ENCODE measurements around the gene NUMB. TPM values are rescaled to one million over a fixed set of nuclear protein-coding genes. Genes with fewer than 3 reads are reported as not detected.

NUMB gene
- total RNA-seq, 1 experiment from 2014 or later = 46.5 TPM

DNA sequence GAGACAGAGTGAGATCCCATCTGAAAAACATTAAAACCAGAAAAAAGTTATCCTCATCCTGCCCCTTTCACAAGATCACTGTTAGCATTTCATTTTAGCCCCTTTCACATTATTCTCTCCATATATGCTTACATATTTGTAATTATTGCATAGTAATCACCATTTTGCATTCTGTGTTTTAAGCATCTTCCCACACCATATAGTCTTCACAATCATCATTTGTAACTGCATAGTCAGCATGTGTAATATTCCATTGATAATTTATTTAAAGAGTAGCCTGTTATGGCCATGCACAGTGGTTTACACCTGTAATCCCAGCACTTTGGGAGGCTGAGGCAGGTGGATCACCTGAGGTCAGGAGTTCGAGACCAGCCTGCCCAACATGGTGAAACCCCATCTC lies 209.2 kb downstream of the NUMB start:
- Histone ChIP-seq H3K9me3 (ENCODE audit: control insufficient read depth, low read depth, low read length) (no peaks in the 10 kb centered on the region), H2BK5ac (ENCODE audit: insufficient read length, low read length) (no peak overlapping the region), H3K23ac (ENCODE audit: insufficient read length, low read depth, low read length) (no peak overlapping the region), H3K14ac (ENCODE audit: insufficient read depth, low read length) (no peak overlapping the region), H3K4me1 (ENCODE audit: insufficient read depth, low read length) (no peaks in the 10 kb centered on the region), H4K8ac (replicated peaks; ENCODE audit: insufficient read length, low read depth, low read length) (no peak overlapping the region), H3K18ac (ENCODE audit: insufficient read length, low read depth, low read length) (no peak overlapping the region), H3T11ph (ENCODE audit: low read length) (no peak overlapping the region), H3K9ac (ENCODE audit: extremely low read depth, insufficient read length, low read length) (no peak overlapping the region), H3K79me1 (ENCODE audit: insufficient read depth, low read depth, low read length, poor library complexity, severe bottlenecking) (no peaks in the 10 kb centered on the region), H2AK5ac (ENCODE audit: insufficient read length, low read length) (no peak overlapping the region), H3K23me2 (ENCODE audit: insufficient read length, low read depth, low read length, poor library complexity, severe bottlenecking) (no peaks in the 10 kb centered on the region), H3K4me2 (ENCODE audit: insufficient read depth, insufficient read length, low read length) (no peak overlapping the region), H2AFZ (ENCODE audit: low read length) (no peak overlapping the region), H3K4ac (ENCODE audit: low read depth, low read length) (no peak overlapping the region), H3K27ac (ENCODE audit: insufficient read length, low read depth, low read length) (no peak overlapping the region), H2BK20ac (ENCODE audit: low read depth, low read length, poor library complexity, severe bottlenecking) (no peak overlapping the region), H4K20me1 (ENCODE audit: control insufficient read depth, insufficient read depth, insufficient read length) (no peaks in the 10 kb centered on the region), H3K27me3 (ENCODE audit: insufficient read depth, low read length) (no peaks in the 10 kb centered on the region), H3K79me2 (ENCODE audit: insufficient read depth, low read length) (no peaks in the 10 kb centered on the region), H3K56ac (ENCODE audit: insufficient read length, low read depth, low read length) (no peak overlapping the region), H2BK120ac (ENCODE audit: low read depth, low read length, poor library complexity, severe bottlenecking) (no peak overlapping the region), H2BK15ac (ENCODE audit: low read depth, low read length) (no peak overlapping the region), H4K91ac (ENCODE audit: insufficient read length, low read depth, low read length) (no peak overlapping the region), H2BK12ac (ENCODE audit: insufficient read length, low read depth, low read length) (no peak overlapping the region), H4K5ac (ENCODE audit: insufficient read length, low read depth, low read length) (no peak overlapping the region)
- no peak for DNase-seq
- WGBS (ENCODE audit: extremely low coverage, insufficient read length, low lambda C conversion rate) = no CpG with 5 or more reads among the region's 1 CpG
- H3K36me3 Mint-ChIP-seq (ENCODE audit: insufficient read depth in 1 of 3, low read depth in 3 of 3) = peaks cover 0 to 7% (median 3%) of the 10 kb centered on the region in 3 experiments; a peak in 3 of 7 replicates
- no peak overlapping the region; a peak in 1 of 7 replicates for H3K27ac Mint-ChIP-seq
- 0 out of 4 replicates have a peak, but pooled peaks cover 0 to 4% of the 10 kb centered on the region in 2 experiments for H3K4me1 Mint-ChIP-seq
- no peaks in the 10 kb centered on the region; a peak in 1 of 5 replicates for H3K9me3 Mint-ChIP-seq
- H3K27me3 Mint-ChIP-seq (ENCODE audit: low read depth) = no peaks in the 10 kb centered on the region; the same call in 1 of the 2 replicates
- TF ChIP-seq, protein P1, sequence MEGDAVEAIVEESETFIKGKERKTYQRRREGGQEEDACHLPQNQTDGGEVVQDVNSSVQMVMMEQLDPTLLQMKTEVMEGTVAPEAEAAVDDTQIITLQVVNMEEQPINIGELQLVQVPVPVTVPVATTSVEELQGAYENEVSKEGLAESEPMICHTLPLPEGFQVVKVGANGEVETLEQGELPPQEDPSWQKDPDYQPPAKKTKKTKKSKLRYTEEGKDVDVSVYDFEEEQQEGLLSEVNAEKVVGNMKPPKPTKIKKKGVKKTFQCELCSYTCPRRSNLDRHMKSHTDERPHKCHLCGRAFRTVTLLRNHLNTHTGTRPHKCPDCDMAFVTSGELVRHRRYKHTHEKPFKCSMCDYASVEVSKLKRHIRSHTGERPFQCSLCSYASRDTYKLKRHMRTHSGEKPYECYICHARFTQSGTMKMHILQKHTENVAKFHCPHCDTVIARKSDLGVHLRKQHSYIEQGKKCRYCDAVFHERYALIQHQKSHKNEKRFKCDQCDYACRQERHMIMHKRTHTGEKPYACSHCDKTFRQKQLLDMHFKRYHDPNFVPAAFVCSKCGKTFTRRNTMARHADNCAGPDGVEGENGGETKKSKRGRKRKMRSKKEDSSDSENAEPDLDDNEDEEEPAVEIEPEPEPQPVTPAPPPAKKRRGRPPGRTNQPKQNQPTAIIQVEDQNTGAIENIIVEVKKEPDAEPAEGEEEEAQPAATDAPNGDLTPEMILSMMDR (conservative IDR thresholded peaks at IDR 0.05) = no peak
- H3K4me3 Mint-ChIP-seq = no peak overlapping the region
